Superior temporal gyrus (tissue), 1 donor: ENCODE results near the gene NDOR1.

ENCODE experiments used
- DNase-seq: peaks from one replicate; pipeline ENCODE4 v3.0.0-alpha.2; 2016; ENCODE audit errors: extremely low spot score

NDOR1 gene

DNA sequence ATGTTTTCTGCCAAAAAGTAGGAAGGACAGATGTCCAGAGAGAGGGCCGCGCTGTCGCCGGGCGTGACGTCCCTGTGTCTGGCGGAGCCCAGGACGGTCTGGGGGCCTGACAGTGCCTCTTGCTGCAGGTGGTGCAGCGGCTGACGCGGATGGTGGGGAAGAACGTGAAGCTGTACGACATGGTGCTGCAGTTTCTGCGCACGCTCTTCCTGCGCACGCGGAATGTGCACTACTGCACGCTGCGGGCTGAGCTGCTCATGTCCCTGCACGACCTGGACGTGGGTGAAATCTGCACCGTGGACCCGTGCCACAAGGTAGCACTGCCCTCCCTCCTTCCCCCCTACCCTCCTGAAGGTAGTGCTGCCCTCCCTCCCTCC, 57.4 kb downstream of the NDOR1 start:
- DNase-seq, result no peak

DNA sequence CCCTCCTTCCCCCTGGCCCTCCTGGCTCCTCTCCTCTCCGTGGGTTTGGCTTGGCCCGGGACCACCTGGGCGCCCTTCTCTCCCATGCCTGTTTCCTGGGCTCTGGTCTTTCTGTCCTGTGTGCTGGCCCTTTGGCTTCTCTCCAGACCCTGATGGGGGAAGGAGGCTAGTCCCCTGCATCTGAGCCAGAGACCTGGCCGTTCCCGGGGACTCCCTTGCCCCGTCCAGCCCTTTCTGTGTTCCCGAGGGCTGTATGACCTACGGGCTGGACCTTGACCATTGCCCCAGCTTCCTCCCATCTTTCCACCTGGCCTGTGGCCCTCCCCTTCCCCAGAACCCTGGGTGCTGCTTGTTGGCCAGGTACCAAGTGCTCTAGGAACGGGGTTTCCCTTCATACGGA, 58.0 kb downstream of the NDOR1 start:
- DNase-seq, result no peak

GRCh38 chr9:137264067-137264466, 58.6 kb downstream of the NDOR1 start:
- no peak for DNase-seq

DNA sequence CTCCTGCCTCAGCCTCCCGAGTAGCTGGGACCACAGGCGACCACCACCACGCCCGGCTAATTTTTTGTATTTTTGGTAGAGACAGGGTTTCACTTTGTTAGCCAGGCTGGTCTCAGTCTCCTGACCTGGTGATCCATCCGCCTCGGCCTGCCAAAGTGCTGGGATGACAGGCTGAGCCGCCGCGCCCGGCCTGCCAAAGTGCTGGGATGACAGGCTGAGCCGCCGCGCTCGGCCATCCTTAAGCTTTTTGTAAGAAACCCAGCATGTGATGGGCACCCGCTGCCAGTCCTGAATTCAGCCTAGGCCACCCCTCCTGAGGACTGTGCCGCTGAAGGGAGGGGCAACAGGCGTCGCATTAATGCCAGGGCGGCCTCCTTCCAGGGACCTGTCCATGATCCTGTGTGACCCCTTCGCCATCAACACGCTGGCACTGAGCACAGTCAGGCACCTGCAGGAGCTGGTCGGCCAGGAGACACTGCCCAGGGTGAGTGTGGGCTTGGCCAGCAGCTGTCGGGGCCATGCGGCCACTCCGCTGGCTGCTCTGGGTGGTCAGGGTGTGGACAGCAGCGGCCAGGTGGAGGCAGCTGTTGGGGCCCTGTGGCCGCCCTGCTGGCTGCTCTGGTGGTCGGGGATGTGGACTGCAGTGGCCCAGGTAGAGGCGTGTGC, 60.1 kb downstream of the NDOR1 start:
- no peak for DNase-seq

GRCh38 chr9:137266162-137266527, 60.6 kb downstream of the NDOR1 start:
- DNase-seq, result no peak
